Midbrain (tissue), 1 donor: ENCODE results near the gene HSD17B13.

Experiments
- DNase-seq: peaks from one replicate; lab custom pipeline; 2025; lab: John Stamatoyannopoulos, UW

The HSD17B13 gene

GRCh38 chr4:87262886-87263285 is 59.8 kb downstream of the HSD17B13 start:
- DNase-seq, result no peak

GRCh38 chr4:87260477-87260876 is 62.2 kb downstream of the HSD17B13 start:
- DNase-seq, result no peak

GRCh38 chr4:87258677-87259076 is 64.0 kb downstream of the HSD17B13 start:
- DNase-seq, result no peak

GRCh38 chr4:87257523-87257922 is 65.2 kb downstream of the HSD17B13 start:
- peak; percentile 24 for DNase-seq

GRCh38 chr4:87255755-87256154 is 66.9 kb downstream of the HSD17B13 start:
- DNase-seq, result no peak
